Parathyroid adenoma (tissue), 2 donors: Measurements from ENCODE around the gene PKHD1.

Experiments
- H2AFZ ChIP-seq: fragments of 300-600 bp; sonication (generic); one replicate; pipeline ENCODE4 v1.7.0; 2017; ENCODE audit warnings: antibody characterized with exemption, mild to moderate bottlenecking
- H3K27ac ChIP-seq: fragments of 300-600 bp; sonication (generic); one replicate; pipeline ENCODE4 v1.7.0; 2017
- H3K27me3 ChIP-seq: fragments of 300-600 bp; sonication (generic); one replicate; pipeline ENCODE4 v1.7.0; 2017; ENCODE audit warnings: low read length; ENCODE audit not compliant: control insufficient read depth, insufficient read depth
- H3K36me3 ChIP-seq: fragments of 300-600 bp; sonication (generic); one replicate; pipeline ENCODE4 v1.7.0; 2017; ENCODE audit warnings: low read length; ENCODE audit not compliant: control insufficient read depth, insufficient read depth
- H3K4me1 ChIP-seq: fragments of 300-600 bp; sonication (generic); one replicate; pipeline ENCODE4 v1.7.0; 2017; ENCODE audit warnings: control low read depth
- H3K4me2 ChIP-seq: fragments of 300-600 bp; sonication (generic); one replicate; pipeline ENCODE4 v1.7.0; 2017; ENCODE audit warnings: low read length
- H3K4me3 ChIP-seq: fragments of 300-600 bp; sonication (generic); one replicate; pipeline ENCODE4 v1.7.0; 2017; ENCODE audit warnings: low read depth, low read length
- H3K79me2 ChIP-seq: fragments of 300-600 bp; sonication (generic); one replicate; pipeline ENCODE4 v1.7.0; 2017; ENCODE audit warnings: control low read depth
- H3K9ac ChIP-seq: fragments of 300-600 bp; sonication (generic); one replicate; pipeline ENCODE4 v1.7.0; 2017; ENCODE audit warnings: mild to moderate bottlenecking
- H3K9me3 ChIP-seq: fragments of 300-600 bp; sonication (generic); one replicate; pipeline ENCODE4 v1.7.0; 2017; ENCODE audit warnings: low read length; ENCODE audit not compliant: control insufficient read depth
- CTCF ChIP-seq: fragments of 300-600 bp; sonication (generic); IDR thresholded peaks from one replicate; pipeline ENCODE4 v1.7.0; 2017; ENCODE audit warnings: antibody characterized with exemption, mild to moderate bottlenecking
- donor health status: primary hyperparathyroidism.

Gene PKHD1

DNA sequence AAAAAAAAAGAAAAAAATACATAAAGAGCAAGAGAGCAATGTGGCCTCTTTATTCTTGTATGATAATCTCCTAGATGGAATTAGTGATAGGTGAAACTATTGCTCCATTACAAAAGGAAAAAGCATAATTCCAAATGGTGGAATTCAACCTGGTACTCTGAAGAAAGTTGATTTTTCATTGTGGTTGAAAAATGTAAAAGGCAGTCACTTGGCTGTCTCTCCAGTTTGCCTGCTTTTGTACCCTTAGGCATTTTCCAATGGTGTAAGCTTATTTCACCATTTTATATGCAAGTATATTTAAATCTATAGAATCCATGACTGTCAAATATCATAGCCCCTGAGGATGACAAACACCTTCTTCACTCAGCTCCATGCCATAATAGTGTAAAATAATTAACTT is 38.8 kb upstream of the PKHD1 start:
- no peaks in the 10 kb centered on the region for H3K9me3 ChIP-seq

GRCh38 chr6:52125572-52125971 is 38.2 kb upstream of the PKHD1 start:
- H3K4me1 ChIP-seq = no peaks in the 10 kb centered on the region
- H3K9ac ChIP-seq = no peak overlapping the region
- no peaks in the 10 kb centered on the region for H3K27me3 ChIP-seq
- H3K9me3 ChIP-seq = no peaks in the 10 kb centered on the region
- TF ChIP-seq CTCF = no peak
- H3K27ac ChIP-seq = no peak overlapping the region
- no peaks in the 10 kb centered on the region for H3K79me2 ChIP-seq
- no peak overlapping the region for H2AFZ ChIP-seq
- no peak overlapping the region for H3K4me2 ChIP-seq
- no peak overlapping the region for H3K4me3 ChIP-seq
- H3K36me3 ChIP-seq = no peaks in the 10 kb centered on the region

More for the DNA sequence above, 38.8 kb upstream of the PKHD1 start:
- H3K36me3 ChIP-seq = no peaks in the 10 kb centered on the region
- no peak overlapping the region for H3K9ac ChIP-seq
- H2AFZ ChIP-seq = no peak overlapping the region
- no peak overlapping the region for H3K4me2 ChIP-seq
- no peaks in the 10 kb centered on the region for H3K79me2 ChIP-seq
- no peak overlapping the region for H3K27ac ChIP-seq
- H3K4me1 ChIP-seq = no peaks in the 10 kb centered on the region
- TF ChIP-seq CTCF = no peak
- no peak overlapping the region for H3K4me3 ChIP-seq
- H3K27me3 ChIP-seq = no peaks in the 10 kb centered on the region

- no peak overlapping the region for H3K4me3 ChIP-seq
- H3K9ac ChIP-seq = no peak overlapping the region
- H2AFZ ChIP-seq = no peak overlapping the region
- H3K36me3 ChIP-seq = no peaks in the 10 kb centered on the region
- no peaks in the 10 kb centered on the region for H3K79me2 ChIP-seq
- no peaks in the 10 kb centered on the region for H3K9me3 ChIP-seq
- no peaks in the 10 kb centered on the region for H3K4me1 ChIP-seq
- H3K27me3 ChIP-seq = no peaks in the 10 kb centered on the region
- no peak overlapping the region for H3K4me2 ChIP-seq
- H3K27ac ChIP-seq = no peak overlapping the region
- TF ChIP-seq CTCF = no peak
Observed at GRCh38 chr6:52125139-52125538, 37.7 kb upstream of the PKHD1 start.

DNA sequence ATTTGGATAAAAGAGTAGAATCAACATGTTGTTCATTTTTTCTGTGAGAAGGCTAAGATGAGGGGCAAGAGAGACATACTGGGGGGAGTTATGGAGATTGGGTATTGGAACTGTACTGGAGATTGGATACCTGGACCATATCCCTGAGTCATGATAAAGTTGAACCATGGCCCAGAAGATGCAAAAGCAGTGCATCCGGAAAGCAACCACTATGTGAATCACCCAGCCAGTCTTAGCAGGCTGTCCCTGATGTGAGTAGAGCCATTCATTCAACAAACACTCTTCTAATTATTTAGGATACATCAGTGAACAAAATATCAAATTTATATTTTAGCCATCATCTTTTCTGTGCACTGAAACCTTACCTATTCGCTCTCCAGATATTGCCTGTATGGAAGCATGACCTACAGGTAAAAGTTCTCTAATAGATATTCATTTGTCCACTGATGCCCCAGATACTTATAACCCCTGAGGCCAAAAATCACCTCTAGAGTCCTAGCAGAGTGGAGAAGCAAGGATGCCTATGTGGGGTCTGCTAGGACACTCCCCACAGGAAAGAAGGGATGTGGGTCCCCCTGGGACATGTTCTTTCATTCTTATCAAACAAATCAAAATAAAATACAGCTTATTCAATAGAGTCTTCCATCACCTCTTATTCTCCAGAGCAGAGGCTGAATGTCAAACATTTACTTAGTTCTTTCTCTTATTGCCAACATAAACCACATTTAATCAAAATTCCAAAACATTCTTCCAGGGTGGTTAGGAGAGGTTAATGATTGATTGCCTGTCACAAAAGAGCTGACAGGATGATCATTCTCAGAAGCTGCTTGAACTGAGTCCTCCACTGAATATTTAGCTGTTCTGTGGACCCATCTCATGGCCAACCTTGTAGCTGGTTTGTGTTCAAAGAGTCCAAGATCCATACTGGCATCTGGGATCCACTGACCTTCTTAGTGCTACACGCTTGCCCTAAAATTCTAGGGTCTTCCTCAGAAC is 37.0 kb upstream of the PKHD1 start:
- H3K27ac ChIP-seq = no peak overlapping the region
- no peak overlapping the region for H3K4me2 ChIP-seq
- H3K79me2 ChIP-seq = no peaks in the 10 kb centered on the region
- H3K4me3 ChIP-seq = no peak overlapping the region
- H3K9ac ChIP-seq = no peak overlapping the region
- no peak overlapping the region for H2AFZ ChIP-seq
- no peaks in the 10 kb centered on the region for H3K36me3 ChIP-seq
- H3K9me3 ChIP-seq = no peaks in the 10 kb centered on the region
- H3K27me3 ChIP-seq = no peaks in the 10 kb centered on the region
- no peak for TF ChIP-seq CTCF
- H3K4me1 ChIP-seq = no peaks in the 10 kb centered on the region
